ENCODE results near the gene COL4A2. TPM values are rescaled to one million over a fixed set of nuclear protein-coding genes. Genes with fewer than 3 reads are reported as not detected.
"Not testable (repeated sequence)": the region's sequence is repeated elsewhere in the genome, so short reads cannot be mapped to it uniquely, and the experiment has no call there.

The COL4A2 gene
- polyA plus RNA-seq, 3 donors: 93.5 to 632 (median 260) TPM

DNA sequence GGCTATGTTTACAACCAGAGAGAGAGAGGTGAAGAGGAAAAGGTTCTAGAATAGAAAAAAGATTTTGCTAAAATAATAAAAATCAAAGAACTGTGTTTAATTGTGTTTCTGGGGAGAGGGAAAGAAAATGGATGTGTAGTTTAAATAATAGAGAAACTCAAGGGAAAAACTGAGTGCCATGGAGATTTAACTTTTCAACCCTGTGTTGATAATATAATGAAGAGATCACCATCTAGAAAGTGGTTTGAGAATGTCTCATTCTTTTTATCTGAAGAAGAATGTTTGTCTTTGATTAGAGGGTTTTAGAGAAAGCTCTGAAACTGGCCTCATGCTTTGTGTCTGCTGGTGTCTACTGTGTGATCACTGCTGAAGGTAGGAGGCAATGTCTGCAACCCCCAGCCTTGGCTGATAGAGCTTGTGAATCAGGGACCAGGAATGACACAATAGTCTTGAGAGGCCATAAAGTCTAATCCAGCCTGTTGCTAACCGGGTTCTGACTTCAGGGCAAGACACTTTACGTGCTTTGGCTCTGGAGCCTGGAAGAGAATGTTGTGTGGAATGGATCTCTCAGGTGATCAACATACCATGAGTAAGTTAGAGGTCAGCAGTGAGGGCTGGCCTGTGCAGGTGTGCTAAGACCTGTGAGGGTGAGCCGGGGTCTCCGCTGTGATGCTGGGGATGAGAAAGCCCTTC, 5.4 kb downstream of the COL4A2 start:
- no peak overlapping the region for H3K27ac ChIP-seq (ENCODE audit: low read depth, low read length)
- 64 to 81% (median 70%) methylated on average over 4 of the region's 4 CpGs for WGBS, 3 donors

GRCh38 chr13:110313261-110313660, 6.2 kb downstream of the COL4A2 start:
- H3K27ac ChIP-seq (ENCODE audit: low read depth, low read length): not testable (repeated sequence)
- WGBS, 3 donors: 63 to 91% (median 86%) methylated on average over 20 to 21 of the region's 29 CpGs

GRCh38 chr13:110313733-110314132, 6.6 kb downstream of the COL4A2 start:
- not testable (repeated sequence) for H3K27ac ChIP-seq (ENCODE audit: low read depth, low read length)
- 55 to 62% (median 60%) methylated on average over 8 to 9 of the region's 16 CpGs for WGBS, 3 donors

GRCh38 chr13:110314516-110315245, 7.6 kb downstream of the COL4A2 start:
- no peak overlapping the region for H3K27ac ChIP-seq (ENCODE audit: low read depth, low read length)

GRCh38 chr13:110316196-110316595, 9.1 kb downstream of the COL4A2 start:
- WGBS, 3 donors: 57 to 83% (median 80%) methylated on average over 10 of the region's 10 CpGs
- no peak overlapping the region for H3K27ac ChIP-seq (ENCODE audit: low read depth, low read length)

More at GRCh38 chr13:110314516-110315245, 7.6 kb downstream of the COL4A2 start:
- 77 to 82% (median 77%) methylated on average over 18 of the region's 18 CpGs for WGBS, 3 donors

DNA sequence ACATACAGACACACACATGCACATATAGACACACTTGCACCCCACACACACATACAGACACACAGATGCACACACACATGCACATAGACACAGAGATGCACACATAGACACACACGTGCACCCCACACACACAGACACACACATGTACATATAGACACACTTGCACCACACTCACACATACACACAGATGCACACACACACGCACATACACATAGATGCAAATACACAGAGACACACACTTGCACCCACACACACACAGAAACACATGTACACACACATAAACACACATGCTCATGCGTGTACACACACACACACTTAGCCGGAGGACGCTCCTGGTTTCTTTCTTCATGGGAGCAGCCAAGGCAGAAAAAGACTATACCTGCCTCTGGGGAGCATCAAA, 10.0 kb downstream of the COL4A2 start:
- WGBS, 3 donors: 90 to 94% (median 93%) methylated on average over 5 of the region's 5 CpGs
- H3K27ac ChIP-seq (ENCODE audit: low read depth, low read length): no peak overlapping the region

- WGBS, 3 donors: 69 to 75% (median 73%) methylated on average over 13 of the region's 13 CpGs
- no peak overlapping the region for H3K27ac ChIP-seq (ENCODE audit: low read depth, low read length)
These were observed 10.6 kb downstream of the COL4A2 start for GRCh38 chr13:110317496-110318195.

GRCh38 chr13:110318920-110319319, 11.8 kb downstream of the COL4A2 start:
- 70 to 76% (median 73%) methylated on average over 7 of the region's 7 CpGs for WGBS, 3 donors

DNA sequence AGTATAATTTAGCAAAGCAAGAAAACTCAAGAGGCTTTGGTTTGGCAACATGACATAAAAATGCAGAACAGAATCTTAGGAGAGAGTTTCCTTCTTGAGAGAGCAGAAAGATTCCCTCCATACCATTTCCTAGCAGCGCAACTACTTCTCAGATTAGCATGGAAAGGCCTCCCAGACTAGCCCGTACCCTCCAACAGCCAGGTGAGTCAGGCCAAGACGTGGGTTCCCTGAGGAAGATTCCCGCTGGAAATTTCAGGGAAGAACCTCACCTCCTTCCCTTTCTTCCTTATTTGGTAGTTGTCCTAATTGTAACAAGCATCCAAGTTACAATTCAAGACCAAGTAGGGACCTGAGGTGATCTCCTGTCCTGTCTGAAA, 12.3 kb downstream of the COL4A2 start:
- H3K27ac ChIP-seq (ENCODE audit: low read depth, low read length): no peak overlapping the region
- 51 to 68% (median 64%) methylated on average over 4 of the region's 4 CpGs for WGBS, 3 donors

More at GRCh38 chr13:110318920-110319319, 11.8 kb downstream of the COL4A2 start:
- no peak overlapping the region for H3K27ac ChIP-seq (ENCODE audit: low read depth, low read length)

DNA sequence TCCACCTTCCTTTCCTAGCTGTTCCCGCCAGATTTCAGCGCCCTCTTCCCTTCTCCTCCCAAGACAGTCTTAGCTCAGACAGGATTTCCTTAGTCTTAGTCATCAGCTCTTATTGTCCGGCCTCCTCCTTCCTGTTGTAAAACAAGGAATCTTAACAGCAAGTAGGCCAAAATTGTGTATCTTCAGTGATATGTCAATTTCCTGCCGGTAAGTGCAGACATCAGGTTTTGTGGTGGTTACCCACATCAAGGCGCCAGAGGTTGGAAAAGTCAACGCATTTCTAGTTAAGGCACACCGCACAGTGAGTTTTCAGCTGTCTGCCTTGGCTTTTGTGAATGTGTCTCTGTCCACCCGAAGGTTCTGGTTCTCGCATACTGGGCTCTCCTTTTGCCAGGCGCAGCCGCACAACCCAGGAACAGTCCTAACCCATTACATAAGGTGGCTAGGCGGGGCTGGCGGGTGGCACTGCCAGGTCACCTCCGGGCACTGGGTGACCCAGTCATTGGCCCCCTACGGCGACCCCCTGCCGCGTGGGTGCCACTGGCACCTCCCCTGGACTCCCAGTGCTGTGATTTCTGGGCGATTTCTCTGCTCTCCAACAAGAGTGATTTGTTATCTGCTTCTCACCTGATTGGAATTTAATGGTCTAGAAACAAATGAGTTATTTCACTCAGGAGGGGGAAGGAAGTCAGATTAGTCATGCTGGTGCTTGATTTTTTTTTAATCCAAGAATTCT, 12.9 kb downstream of the COL4A2 start:
- no peak overlapping the region for H3K27ac ChIP-seq (ENCODE audit: low read depth, low read length)
- WGBS, 3 donors: 58 to 64% (median 60%) methylated on average over 19 of the region's 19 CpGs

- 26 to 64% (median 61%) methylated on average over 2 of the region's 2 CpGs for WGBS, 3 donors
- no peak overlapping the region for H3K27ac ChIP-seq (ENCODE audit: low read depth, low read length)
These were observed 13.6 kb downstream of the COL4A2 start for GRCh38 chr13:110320645-110321044.

GRCh38 chr13:110321573-110321972, 14.5 kb downstream of the COL4A2 start:
- not testable (repeated sequence) for H3K27ac ChIP-seq (ENCODE audit: low read depth, low read length)
- 74 to 80% (median 79%) methylated on average over 3 of the region's 3 CpGs for WGBS, 3 donors

DNA sequence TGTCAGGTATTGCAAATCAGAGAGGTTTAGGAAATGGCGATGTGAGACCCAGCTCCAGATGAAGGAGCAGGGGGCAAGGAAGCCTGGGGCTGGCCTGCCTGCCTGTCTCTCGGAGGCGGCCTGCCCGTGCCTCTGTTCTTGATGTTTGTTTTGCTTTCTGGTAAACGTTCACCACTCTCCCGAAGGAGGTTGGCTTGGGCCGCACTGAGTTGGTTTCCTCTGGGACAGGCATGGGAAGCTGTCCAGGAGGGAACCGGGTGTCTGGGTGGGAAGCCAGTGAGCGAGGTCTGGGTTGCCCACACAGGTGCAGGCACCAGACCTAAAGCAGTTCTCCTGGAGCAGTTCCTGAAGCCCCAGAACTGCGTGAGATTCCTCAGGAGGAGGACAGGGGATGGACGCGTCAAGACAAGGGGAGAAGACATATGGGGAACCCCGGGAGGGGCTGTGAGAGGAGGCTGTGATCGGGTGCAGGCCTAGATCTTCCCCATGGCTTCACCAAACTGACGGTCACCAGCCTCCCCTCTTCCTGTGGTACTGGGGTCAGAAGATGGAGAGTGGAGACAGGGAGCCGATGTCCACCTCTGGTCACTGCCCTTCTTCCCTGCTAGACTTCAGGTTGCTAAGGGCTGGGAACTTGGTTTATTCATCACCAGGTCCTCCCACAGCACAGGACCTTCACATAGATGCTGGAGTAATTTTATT, 15.2 kb downstream of the COL4A2 start:
- H3K27ac ChIP-seq (ENCODE audit: low read depth, low read length): no peak overlapping the region
- 70 to 79% (median 74%) methylated on average over 16 of the region's 16 CpGs for WGBS, 3 donors

- WGBS, 3 donors: 71 to 90% (median 86%) methylated on average over 7 of the region's 7 CpGs
- no peak overlapping the region for H3K27ac ChIP-seq (ENCODE audit: low read depth, low read length)
These were observed 15.7 kb downstream of the COL4A2 start for GRCh38 chr13:110322828-110323171.

- H3K27ac ChIP-seq (ENCODE audit: low read depth, low read length): no peak overlapping the region
- 73 to 76% (median 76%) methylated on average over 8 of the region's 8 CpGs for WGBS, 3 donors
These were observed 16.2 kb downstream of the COL4A2 start for GRCh38 chr13:110323172-110323891.

DNA sequence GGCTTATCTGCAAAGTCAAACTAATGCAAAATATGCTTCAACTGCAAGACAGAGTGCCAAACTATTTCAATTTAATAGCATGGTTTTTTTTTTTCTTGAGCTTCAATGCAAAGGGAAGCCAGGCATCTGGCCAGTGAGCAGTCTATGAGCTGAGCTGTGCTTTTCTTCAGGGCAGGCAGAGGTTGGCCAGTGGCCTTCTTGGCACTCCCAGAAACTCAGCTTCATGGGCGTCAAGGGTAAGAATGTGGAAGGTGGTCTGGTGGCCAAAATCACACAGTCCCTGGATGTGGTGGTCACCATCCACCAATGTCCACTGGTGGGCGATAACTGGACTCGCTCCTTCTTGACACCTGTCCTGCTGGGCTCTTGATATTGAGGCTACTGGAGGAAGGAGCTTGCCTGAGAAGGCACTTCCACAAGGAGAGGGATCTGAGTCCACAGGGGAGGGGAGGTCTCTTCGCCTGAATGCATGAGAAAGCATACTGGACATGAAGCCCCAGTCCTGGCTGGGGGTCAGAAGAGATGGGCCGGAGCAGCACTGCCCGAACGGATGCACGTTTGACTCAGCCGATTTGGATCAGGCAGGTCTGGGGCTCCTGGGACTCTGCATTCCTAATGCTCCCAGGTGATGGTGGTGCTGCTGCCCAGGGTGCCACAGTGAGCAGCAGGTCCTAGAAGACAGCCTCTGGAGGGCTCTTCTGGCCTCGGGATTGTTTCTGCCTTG, 17.1 kb downstream of the COL4A2 start:
- H3K27ac ChIP-seq (ENCODE audit: low read depth, low read length): no peak overlapping the region
- 63 to 81% (median 71%) methylated on average over 10 of the region's 10 CpGs for WGBS, 3 donors

Measured in adipose tissue (tissue), 3 donors.